Thymus (tissue), 11 donors: ENCODE results near the gene MPHOSPH8. TPM values are rescaled to one million over a fixed set of nuclear protein-coding genes. Genes with fewer than 3 reads are reported as not detected.

Source experiments
- DNase-seq, 9 donors: peaks; one replicate each; pipeline ENCODE4 v3.0.0-alpha.2; 2013; ENCODE audit warnings: low spot score in 9 of 9, low read depth in 6 of 9, missing footprints in 1 of 9
- H3K27ac ChIP-seq, 2 donors: one replicate each; pipeline ENCODE4 v1.5.1; 2013; ENCODE audit warnings: control low read depth in 1 of 2, low read depth in 1 of 2, low read length in 1 of 2, mild to moderate bottlenecking in 1 of 2, moderate library complexity in 1 of 2
- H3K27me3 ChIP-seq, 2 donors: one replicate each; pipeline ENCODE4 v1.5.1; 2013; ENCODE audit warnings: low read length in 1 of 2; ENCODE audit not compliant: control insufficient read depth in 2 of 2, insufficient read depth in 1 of 2
- H3K36me3 ChIP-seq, 2 donors: one replicate each; pipeline ENCODE4 v1.5.1; 2013; ENCODE audit warnings: low read length in 1 of 2, mild to moderate bottlenecking in 1 of 2, moderate library complexity in 1 of 2; ENCODE audit not compliant: control insufficient read depth in 2 of 2, insufficient read depth in 2 of 2
- H3K4me1 ChIP-seq, 2 donors: one replicate each; pipeline ENCODE4 v1.5.1; 2013; ENCODE audit warnings: low read length in 2 of 2; ENCODE audit not compliant: control insufficient read depth in 2 of 2, insufficient read depth in 2 of 2
- H3K4me3 ChIP-seq, 2 donors: one replicate each; pipeline ENCODE4 v1.5.1; 2013; ENCODE audit warnings: low read length in 2 of 2, control low read depth in 1 of 2, mild to moderate bottlenecking in 1 of 2
- H3K9me3 ChIP-seq, 2 donors: one replicate each; pipeline ENCODE4 v1.5.1; 2013; ENCODE audit warnings: low read length in 1 of 2, mild to moderate bottlenecking in 1 of 2; ENCODE audit not compliant: control insufficient read depth in 2 of 2, insufficient read depth in 1 of 2
- WGBS: extraction: QIAGEN DNeasy Blood & Tissue Kit; methylation state at CpG from one replicate; pipeline ENCODE4 v1.1.7; 2013; 5-methylcytosine and 5-hydroxymethylcytosine counted together
- polyA plus RNA-seq: library from polyadenylated mRNA; stranded (reverse); fragments of 200-250 nt; gene quantifications from one replicate; pipeline ENCODE4 v1.2.3, GENCODE V29; 2013
- total RNA-seq: library from RNA; stranded (reverse); fragments of 120-200 nt; gene quantifications from one replicate; pipeline ENCODE4 v1.2.4, GENCODE V29; 2013
- donor health status: healthy.

The MPHOSPH8 gene
- total and polyA plus RNA-seq, 2 donors: 17.4 to 37.6 TPM

DNA sequence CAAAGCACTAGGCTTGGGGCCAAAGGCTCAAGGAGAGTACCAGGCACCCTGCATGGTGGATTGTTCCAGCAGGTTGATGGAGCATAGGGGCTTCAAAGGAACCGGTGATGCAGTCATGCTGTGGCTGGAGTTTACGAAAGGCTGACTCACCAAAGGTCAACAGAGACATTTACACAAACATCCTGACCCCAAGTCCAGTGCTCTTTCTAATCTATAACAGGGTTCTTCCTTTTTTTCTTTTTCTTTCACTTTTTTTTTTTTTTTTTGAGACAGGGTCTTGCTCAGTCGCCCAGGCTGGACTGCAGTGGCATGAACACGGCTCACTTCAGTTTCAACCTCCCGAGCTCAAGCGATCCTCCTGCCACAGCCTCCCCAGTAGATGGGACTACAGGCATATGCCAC, 36.5 kb upstream of the MPHOSPH8 start:
- Histone ChIP-seq H3K4me1 (peaks cover 0 to 4% of the 10 kb centered on the region in 2 donors), H3K27me3 (peaks cover 6 to 10% of the 10 kb centered on the region in 2 donors), H3K9me3 (no peaks in the 10 kb centered on the region), H3K27ac (no peak overlapping the region), H3K36me3 (no peaks in the 10 kb centered on the region), H3K4me3 (no peak overlapping the region)
- DNase-seq: no peak
- 97% methylated on average over 6 of the region's 6 CpGs for WGBS

DNA sequence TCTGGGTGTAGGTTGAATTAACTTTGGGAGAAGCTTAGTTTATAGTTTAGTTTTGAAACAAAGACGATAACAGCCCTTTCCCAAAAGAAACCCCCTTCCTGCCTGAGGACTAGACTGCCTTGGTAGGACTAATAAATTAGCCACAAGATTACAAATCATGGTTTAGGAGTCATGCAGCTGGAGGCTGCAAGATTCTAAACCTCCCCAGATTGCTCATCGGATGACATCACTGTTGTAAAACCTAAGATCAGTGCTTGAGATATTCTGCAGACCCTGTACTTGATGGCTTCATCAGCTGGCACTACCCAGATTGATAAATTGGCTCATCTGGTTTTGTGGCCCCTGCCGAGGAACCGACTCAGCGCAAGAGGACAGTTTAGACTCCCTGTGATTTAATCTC, 35.9 kb upstream of the MPHOSPH8 start:
- Histone ChIP-seq H3K9me3 (no peaks in the 10 kb centered on the region), H3K27ac (no peak overlapping the region), H3K27me3 (peaks cover 8 to 14% of the 10 kb centered on the region in 2 donors), H3K4me1 (peaks cover 0 to 8% of the 10 kb centered on the region in 2 donors), H3K36me3 (no peaks in the 10 kb centered on the region), H3K4me3 (no peak overlapping the region)
- 94% methylated on average over 5 of the region's 5 CpGs for WGBS
- DNase-seq: no peak

GRCh38 chr13:19601749-19602725, 31.4 kb upstream of the MPHOSPH8 start:
- Histone ChIP-seq H3K4me3 (peak overlapping the region; percentile 27 to 52), H3K36me3 (no peaks in the 10 kb centered on the region), H3K9me3 (peaks cover 0 to 1% of the 10 kb centered on the region in 2 donors), H3K27me3 (peaks cover 18 to 23% of the 10 kb centered on the region in 2 donors), H3K4me1 (peaks cover 0 to 9% of the 10 kb centered on the region in 2 donors), H3K27ac (no peak overlapping the region)
- 3% methylated on average over 108 of the region's 108 CpGs for WGBS
- peak in 4 of 9 donors; percentile 3 to 35 (median 35) for DNase-seq

GRCh38 chr13:19604306-19604705, 29.2 kb upstream of the MPHOSPH8 start:
- DNase-seq: no peak
- H3K9me3 ChIP-seq: peaks cover 0 to 1% of the 10 kb centered on the region in 2 donors
- no peak overlapping the region for H3K27ac ChIP-seq
- 89% methylated on average over 6 of the region's 6 CpGs for WGBS
- peaks cover 18 to 23% of the 10 kb centered on the region in 2 donors for H3K27me3 ChIP-seq
- peaks cover 0 to 9% of the 10 kb centered on the region in 2 donors for H3K4me1 ChIP-seq
- H3K36me3 ChIP-seq: no peaks in the 10 kb centered on the region
- no peak overlapping the region for H3K4me3 ChIP-seq

GRCh38 chr13:19605161-19605955, 28.1 kb upstream of the MPHOSPH8 start:
- WGBS: 85% methylated on average over 7 of the region's 7 CpGs
- Histone ChIP-seq H3K36me3 (no peaks in the 10 kb centered on the region), H3K27me3 (peaks cover 18 to 23% of the 10 kb centered on the region in 2 donors), H3K4me1 (peaks cover 0 to 9% of the 10 kb centered on the region in 2 donors), H3K4me3 (no peak overlapping the region), H3K9me3 (peaks cover 0 to 1% of the 10 kb centered on the region in 2 donors), H3K27ac (no peak overlapping the region)
- no peak for DNase-seq

GRCh38 chr13:19606152-19606551, 27.3 kb upstream of the MPHOSPH8 start:
- Histone ChIP-seq H3K9me3 (peaks cover 0 to 1% of the 10 kb centered on the region in 2 donors), H3K4me1 (peaks cover 0 to 9% of the 10 kb centered on the region in 2 donors), H3K27ac (no peak overlapping the region), H3K27me3 (peaks cover 18 to 21% of the 10 kb centered on the region in 2 donors), H3K36me3 (no peaks in the 10 kb centered on the region), H3K4me3 (no peak overlapping the region)
- no peak for DNase-seq

DNA sequence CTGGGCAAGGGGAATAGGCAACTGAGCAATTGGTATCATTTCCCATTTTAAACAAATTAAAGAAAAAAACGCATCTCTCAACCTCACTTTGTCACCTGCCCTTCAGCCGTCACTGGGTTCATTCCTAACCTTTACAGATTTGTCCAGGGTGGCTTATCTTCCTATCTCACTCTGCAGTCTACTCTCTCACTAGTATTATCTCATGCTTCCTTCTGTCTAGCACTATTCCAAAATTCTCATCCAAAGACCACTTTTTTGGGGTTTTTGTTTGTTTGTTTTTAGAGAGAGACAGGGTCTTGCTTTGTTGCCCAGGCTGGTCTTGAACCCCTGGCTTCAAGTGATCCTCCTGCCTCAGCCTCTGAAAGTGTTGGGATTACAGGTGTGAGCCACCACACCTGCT, 26.7 kb upstream of the MPHOSPH8 start:
- 95% methylated on average over 2 of the region's 2 CpGs for WGBS
- no peaks in the 10 kb centered on the region for H3K36me3 ChIP-seq
- peaks cover 0 to 7% of the 10 kb centered on the region in 2 donors for H3K4me1 ChIP-seq
- H3K4me3 ChIP-seq: no peak overlapping the region
- H3K27me3 ChIP-seq: peaks cover 14 to 16% of the 10 kb centered on the region in 2 donors
- peaks cover 0 to 1% of the 10 kb centered on the region in 2 donors for H3K9me3 ChIP-seq
- no peak for DNase-seq
- H3K27ac ChIP-seq: no peak overlapping the region

DNA sequence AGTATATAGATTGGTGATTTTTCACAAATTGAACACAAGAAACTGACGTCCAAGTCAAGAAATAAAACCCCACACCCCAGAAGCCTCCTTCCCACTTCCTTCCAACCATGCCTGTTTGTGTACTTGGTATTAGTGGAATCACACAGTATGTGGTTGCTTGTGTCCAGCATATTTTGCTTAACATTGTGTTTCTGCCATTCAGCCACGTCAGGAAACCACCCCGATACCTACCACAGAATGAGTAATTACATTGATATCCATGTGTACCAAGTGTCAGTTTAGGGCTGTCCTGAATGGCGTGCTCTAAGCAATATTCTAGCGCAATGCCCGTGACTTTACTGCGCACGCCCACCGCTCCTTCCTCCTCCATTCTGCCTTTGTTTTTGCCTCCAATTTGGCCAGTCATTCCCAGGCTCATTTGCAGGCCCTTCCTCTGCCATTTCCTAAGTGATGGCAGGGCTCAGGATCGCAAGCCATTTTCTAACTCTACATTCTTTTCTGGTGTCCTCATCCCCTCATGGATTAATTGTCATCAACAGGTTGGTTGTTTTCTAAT, 25.9 kb upstream of the MPHOSPH8 start:
- no peak for DNase-seq
- Histone ChIP-seq H3K4me3 (no peak overlapping the region), H3K27ac (no peak overlapping the region), H3K4me1 (no peaks in the 10 kb centered on the region), H3K36me3 (no peaks in the 10 kb centered on the region), H3K27me3 (peaks cover 8 to 9% of the 10 kb centered on the region in 2 donors), H3K9me3 (peaks cover 0 to 1% of the 10 kb centered on the region in 2 donors)
- WGBS: 97% methylated on average over 10 of the region's 10 CpGs
